HG03520 (cell line): ENCODE data around the gene C12orf57.

Experiments used
- ATAC-seq: cut with Tn5 transposase; IDR thresholded peaks from one replicate; pipeline ENCODE4 v1.9.1; 2021; ENCODE audit warnings: mild to moderate bottlenecking, moderate library complexity; ENCODE audit not compliant: unreplicated experiment

The C12orf57 gene

GRCh38 chr12:6987956-6988553, 44.2 kb downstream of the C12orf57 start:
- no peak for ATAC-seq
